GM11168 (cell line): ENCODE results near the gene MPHOSPH10.
"Not testable (repeated sequence)": the region's sequence is repeated elsewhere in the genome, so short reads cannot be mapped to it uniquely, and the experiment has no call there.

Experiments
- in situ Hi-C: fragments of 300-500 bp; cut with MboI; formaldehyde crosslinking; loops from one replicate; pipeline ENCODE4 v1.12.0; 2022; ENCODE audit warnings: low sequenced_read_pairs; ENCODE audit not compliant: unreplicated experiment

Gene MPHOSPH10

GRCh38 chr2:71122387-71123298 is 7.8 kb upstream of the MPHOSPH10 start:
- in situ Hi-C loops, result no loop called here

GRCh38 chr2:71125506-71126294 is 4.7 kb upstream of the MPHOSPH10 start:
- in situ Hi-C loops, result no loop called here

GRCh38 chr2:71126957-71127356 is 3.5 kb upstream of the MPHOSPH10 start:
- in situ Hi-C loops, result no loop called here

GRCh38 chr2:71129114-71129901 is 1.1 kb upstream of the MPHOSPH10 start:
- in situ Hi-C loops, result no loop called here

- in situ Hi-C loops, result no loop called here
These were observed 607 bp upstream of the MPHOSPH10 start for GRCh38 chr2:71129902-71130151.

GRCh38 chr2:71130905-71131244 is 441 bp downstream of the MPHOSPH10 start:
- in situ Hi-C loops, result no loop called here

- in situ Hi-C loops, result not testable (repeated sequence)
These were observed 1.1 kb downstream of the MPHOSPH10 start for GRCh38 chr2:71131387-71132166.

GRCh38 chr2:71133603-71134002 is 3.2 kb downstream of the MPHOSPH10 start:
- in situ Hi-C loops, result no loop called here

GRCh38 chr2:71136174-71136573 is 5.7 kb downstream of the MPHOSPH10 start:
- in situ Hi-C loops, result no loop called here

- in situ Hi-C loops, result loop anchor here (10.0 kb wide), 1 partner anchor 99 kb away; no protein-coding TSS in a partner anchor
These were observed 13.3 kb downstream of the MPHOSPH10 start for GRCh38 chr2:71143782-71144181.

- in situ Hi-C loops, result loop anchor here (10.0 kb wide), 1 partner anchor 104 kb away; no protein-coding TSS in a partner anchor
These were observed 18.2 kb downstream of the MPHOSPH10 start for GRCh38 chr2:71148506-71149063.

- in situ Hi-C loops, result loop anchor here (25.0 kb wide), 1 partner anchor 362 kb away; no protein-coding TSS in a partner anchor
These were observed 19.8 kb downstream of the MPHOSPH10 start for GRCh38 chr2:71150082-71150816.

- in situ Hi-C loops, result loop anchor here (25.0 kb wide), 1 partner anchor 361 kb away; no protein-coding TSS in a partner anchor
These were observed 21.2 kb downstream of the MPHOSPH10 start for GRCh38 chr2:71151620-71152019.

- in situ Hi-C loops, result loop anchor here (25.0 kb wide), 1 partner anchor 359 kb away; no protein-coding TSS in a partner anchor
These were observed 23.3 kb downstream of the MPHOSPH10 start for GRCh38 chr2:71153585-71154224.

GRCh38 chr2:71154279-71154678 is 23.8 kb downstream of the MPHOSPH10 start:
- in situ Hi-C loops, result loop anchor here (25.0 kb wide), 1 partner anchor 358 kb away; no protein-coding TSS in a partner anchor

GRCh38 chr2:71154798-71155197 is 24.4 kb downstream of the MPHOSPH10 start:
- in situ Hi-C loops, result loop anchor here (25.0 kb wide), 1 partner anchor 358 kb away; no protein-coding TSS in a partner anchor

GRCh38 chr2:71155846-71156245 is 25.4 kb downstream of the MPHOSPH10 start:
- in situ Hi-C loops, result loop anchor here (25.0 kb wide), 1 partner anchor 356 kb away; no protein-coding TSS in a partner anchor

GRCh38 chr2:71156573-71156972 is 26.1 kb downstream of the MPHOSPH10 start:
- in situ Hi-C loops, result loop anchor here (25.0 kb wide), 1 partner anchor 356 kb away; no protein-coding TSS in a partner anchor
